ENCODE results near the gene FBXO39.
A peak's percentile ranks its signal among the peaks of the same experiment; 100 is the strongest.
"Not testable (repeated sequence)": the region's sequence is repeated elsewhere in the genome, so short reads cannot be mapped to it uniquely, and the experiment has no call there.

Gene FBXO39

DNA sequence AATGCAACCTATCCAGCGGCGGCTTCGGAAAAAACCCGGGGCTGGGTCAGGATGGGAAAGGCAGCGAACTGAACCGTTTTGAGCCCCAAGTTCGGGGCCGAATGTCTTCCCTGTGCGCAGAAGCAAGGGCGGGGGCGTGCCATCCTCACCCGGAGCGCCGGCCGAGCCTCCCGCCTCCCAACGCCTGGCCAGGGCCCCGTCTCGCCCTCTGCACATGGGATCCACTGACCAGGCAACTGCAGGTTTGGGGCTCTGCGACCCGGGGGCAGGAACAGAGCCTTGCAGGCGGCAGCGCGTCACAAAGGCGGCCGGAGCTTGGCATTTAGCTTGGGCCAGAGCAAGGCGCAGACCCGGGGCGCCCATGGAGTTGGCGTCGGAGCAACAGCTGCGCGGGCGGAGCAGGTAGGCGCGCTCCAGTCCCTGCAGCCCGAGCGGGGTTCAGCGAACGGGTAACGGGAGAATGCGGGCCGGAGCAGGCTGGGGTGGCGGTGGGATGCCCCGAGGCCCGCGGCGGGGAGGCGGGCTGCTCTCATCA, at the start of gene FBXO39:
FBXO39 (plus strand) TSS at position 345 of the 535 bp plus-strand sequence. CDS start 3,654 bp downstream, outside the sequence.
- no peaks in the 10 kb centered on the region for H3K36me3 ChIP-seq (ENCODE audit: control insufficient read depth in 2 of 2, insufficient read depth in 1 of 2, low read length in 2 of 2)
- ChIA-PET CTCF (no interaction called here), POLR2A (no interaction called here)
- H3K9me3 ChIP-seq (ENCODE audit: control insufficient read depth, insufficient read depth, low read depth, low read length) = no peaks in the 10 kb centered on the region; the same call in 1 of the 2 replicates
- no peak within 1 kb of the TSS for H3K4me3 ChIP-seq (ENCODE audit: low read depth, low read length)
- TF ChIP-seq ZFP37 (tag by site-specific recombination; IDR thresholded peaks at IDR 0.05) (no peak), ZFHX2 (tag by site-specific recombination; conservative IDR thresholded peaks at IDR 0.05) (no peak), ZNF112 (tag by site-specific recombination; IDR thresholded peaks at IDR 0.05) (no peak), ZNF514 (tag by site-specific recombination; IDR thresholded peaks at IDR 0.05) (no peak), ZIC2 (tag by site-specific recombination; IDR thresholded peaks at IDR 0.05) (no peak)
- TF ChIP-seq, protein P1, sequence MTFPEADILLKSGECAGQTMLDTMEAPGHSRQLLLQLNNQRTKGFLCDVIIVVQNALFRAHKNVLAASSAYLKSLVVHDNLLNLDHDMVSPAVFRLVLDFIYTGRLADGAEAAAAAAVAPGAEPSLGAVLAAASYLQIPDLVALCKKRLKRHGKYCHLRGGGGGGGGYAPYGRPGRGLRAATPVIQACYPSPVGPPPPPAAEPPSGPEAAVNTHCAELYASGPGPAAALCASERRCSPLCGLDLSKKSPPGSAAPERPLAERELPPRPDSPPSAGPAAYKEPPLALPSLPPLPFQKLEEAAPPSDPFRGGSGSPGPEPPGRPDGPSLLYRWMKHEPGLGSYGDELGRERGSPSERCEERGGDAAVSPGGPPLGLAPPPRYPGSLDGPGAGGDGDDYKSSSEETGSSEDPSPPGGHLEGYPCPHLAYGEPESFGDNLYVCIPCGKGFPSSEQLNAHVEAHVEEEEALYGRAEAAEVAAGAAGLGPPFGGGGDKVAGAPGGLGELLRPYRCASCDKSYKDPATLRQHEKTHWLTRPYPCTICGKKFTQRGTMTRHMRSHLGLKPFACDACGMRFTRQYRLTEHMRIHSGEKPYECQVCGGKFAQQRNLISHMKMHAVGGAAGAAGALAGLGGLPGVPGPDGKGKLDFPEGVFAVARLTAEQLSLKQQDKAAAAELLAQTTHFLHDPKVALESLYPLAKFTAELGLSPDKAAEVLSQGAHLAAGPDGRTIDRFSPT (tag by site-specific recombination; IDR thresholded peaks at IDR 0.05) = no peak
- TF ChIP-seq, protein P2, sequence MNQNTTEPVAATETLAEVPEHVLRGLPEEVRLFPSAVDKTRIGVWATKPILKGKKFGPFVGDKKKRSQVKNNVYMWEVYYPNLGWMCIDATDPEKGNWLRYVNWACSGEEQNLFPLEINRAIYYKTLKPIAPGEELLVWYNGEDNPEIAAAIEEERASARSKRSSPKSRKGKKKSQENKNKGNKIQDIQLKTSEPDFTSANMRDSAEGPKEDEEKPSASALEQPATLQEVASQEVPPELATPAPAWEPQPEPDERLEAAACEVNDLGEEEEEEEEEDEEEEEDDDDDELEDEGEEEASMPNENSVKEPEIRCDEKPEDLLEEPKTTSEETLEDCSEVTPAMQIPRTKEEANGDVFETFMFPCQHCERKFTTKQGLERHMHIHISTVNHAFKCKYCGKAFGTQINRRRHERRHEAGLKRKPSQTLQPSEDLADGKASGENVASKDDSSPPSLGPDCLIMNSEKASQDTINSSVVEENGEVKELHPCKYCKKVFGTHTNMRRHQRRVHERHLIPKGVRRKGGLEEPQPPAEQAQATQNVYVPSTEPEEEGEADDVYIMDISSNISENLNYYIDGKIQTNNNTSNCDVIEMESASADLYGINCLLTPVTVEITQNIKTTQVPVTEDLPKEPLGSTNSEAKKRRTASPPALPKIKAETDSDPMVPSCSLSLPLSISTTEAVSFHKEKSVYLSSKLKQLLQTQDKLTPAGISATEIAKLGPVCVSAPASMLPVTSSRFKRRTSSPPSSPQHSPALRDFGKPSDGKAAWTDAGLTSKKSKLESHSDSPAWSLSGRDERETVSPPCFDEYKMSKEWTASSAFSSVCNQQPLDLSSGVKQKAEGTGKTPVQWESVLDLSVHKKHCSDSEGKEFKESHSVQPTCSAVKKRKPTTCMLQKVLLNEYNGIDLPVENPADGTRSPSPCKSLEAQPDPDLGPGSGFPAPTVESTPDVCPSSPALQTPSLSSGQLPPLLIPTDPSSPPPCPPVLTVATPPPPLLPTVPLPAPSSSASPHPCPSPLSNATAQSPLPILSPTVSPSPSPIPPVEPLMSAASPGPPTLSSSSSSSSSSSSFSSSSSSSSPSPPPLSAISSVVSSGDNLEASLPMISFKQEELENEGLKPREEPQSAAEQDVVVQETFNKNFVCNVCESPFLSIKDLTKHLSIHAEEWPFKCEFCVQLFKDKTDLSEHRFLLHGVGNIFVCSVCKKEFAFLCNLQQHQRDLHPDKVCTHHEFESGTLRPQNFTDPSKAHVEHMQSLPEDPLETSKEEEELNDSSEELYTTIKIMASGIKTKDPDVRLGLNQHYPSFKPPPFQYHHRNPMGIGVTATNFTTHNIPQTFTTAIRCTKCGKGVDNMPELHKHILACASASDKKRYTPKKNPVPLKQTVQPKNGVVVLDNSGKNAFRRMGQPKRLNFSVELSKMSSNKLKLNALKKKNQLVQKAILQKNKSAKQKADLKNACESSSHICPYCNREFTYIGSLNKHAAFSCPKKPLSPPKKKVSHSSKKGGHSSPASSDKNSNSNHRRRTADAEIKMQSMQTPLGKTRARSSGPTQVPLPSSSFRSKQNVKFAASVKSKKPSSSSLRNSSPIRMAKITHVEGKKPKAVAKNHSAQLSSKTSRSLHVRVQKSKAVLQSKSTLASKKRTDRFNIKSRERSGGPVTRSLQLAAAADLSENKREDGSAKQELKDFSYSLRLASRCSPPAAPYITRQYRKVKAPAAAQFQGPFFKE (tag by site-specific recombination; IDR thresholded peaks at IDR 0.05; ENCODE audit: borderline replicate concordance) = no peak
- H3K27ac ChIP-seq (ENCODE audit: extremely low read depth, low read depth, low read length) = no peak within 1 kb of the TSS
- no peaks in the 10 kb centered on the region for H3K4me1 ChIP-seq (ENCODE audit: control insufficient read depth, insufficient read depth, low read length)

DNA sequence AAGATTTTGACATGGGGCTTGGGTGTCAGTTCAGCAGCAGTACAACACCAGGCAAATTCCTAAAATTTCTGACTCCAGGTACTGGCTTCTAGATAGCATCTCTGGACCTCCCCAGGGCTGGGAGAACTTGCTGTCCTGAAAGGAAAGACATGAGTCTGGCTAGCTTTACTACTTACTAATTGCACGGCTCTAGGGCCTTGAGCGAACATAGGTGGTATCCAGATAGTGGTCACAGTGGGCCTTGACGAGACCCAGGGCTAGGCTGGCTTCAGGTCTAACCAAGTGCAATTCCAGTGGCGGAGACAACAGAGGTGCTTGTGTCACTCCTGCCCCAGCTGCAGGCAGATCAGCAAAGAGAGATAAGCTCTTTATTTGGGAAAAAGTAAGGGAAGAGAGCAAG, 46.5 kb upstream of the FBXO39 start:
- Histone ChIP-seq H3K9me3 (ENCODE audit: control insufficient read depth, insufficient read depth, low read depth, low read length) (no peaks in the 10 kb centered on the region), H3K4me1 (ENCODE audit: control insufficient read depth, insufficient read depth, low read length) (no peaks in the 10 kb centered on the region), H3K4me3 (ENCODE audit: low read depth, low read length) (no peak overlapping the region), H3K36me3 (ENCODE audit: control insufficient read depth in 2 of 2, insufficient read depth in 1 of 2, low read length in 2 of 2) (no peaks in the 10 kb centered on the region), H3K27ac (ENCODE audit: extremely low read depth, low read depth, low read length) (no peak overlapping the region)
- ChIA-PET CTCF (interaction anchor here (1.2 kb wide), 1 partner anchor 275 kb away, joined by 3 read pairs; no protein-coding TSS in a partner anchor), POLR2A (no interaction called here)
- TF ChIP-seq, protein P3, sequence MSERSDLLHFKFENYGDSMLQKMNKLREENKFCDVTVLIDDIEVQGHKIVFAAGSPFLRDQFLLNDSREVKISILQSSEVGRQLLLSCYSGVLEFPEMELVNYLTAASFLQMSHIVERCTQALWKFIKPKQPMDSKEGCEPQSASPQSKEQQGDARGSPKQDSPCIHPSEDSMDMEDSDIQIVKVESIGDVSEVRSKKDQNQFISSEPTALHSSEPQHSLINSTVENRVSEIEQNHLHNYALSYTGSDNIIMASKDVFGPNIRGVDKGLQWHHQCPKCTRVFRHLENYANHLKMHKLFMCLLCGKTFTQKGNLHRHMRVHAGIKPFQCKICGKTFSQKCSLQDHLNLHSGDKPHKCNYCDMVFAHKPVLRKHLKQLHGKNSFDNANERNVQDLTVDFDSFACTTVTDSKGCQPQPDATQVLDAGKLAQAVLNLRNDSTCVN (tag by site-specific recombination; optimal IDR thresholded peaks at IDR 0.05) = no peak

DNA sequence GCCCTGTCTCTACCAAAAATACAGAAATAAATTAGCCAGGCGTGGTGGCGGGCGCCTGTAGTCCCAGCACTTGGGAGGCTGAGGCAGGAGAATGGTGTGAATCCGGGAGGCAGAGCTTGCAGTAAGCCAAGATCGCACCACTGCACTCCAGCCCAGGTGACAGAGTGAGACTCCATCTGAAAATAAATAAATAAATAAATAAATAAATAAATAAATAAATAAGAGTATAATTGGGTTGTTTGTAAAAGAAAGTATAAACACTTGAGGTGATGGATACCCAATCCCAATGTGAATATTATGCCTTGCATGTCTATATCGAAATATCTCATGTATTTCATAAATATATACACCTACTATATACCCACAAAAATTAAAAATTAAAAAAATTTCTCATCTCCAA, 29.4 kb upstream of the FBXO39 start:
- H3K4me3 ChIP-seq (ENCODE audit: low read depth, low read length); POLR2A ChIA-PET; H3K4me1 ChIP-seq (ENCODE audit: control insufficient read depth, insufficient read depth, low read length); H3K36me3 ChIP-seq (ENCODE audit: control insufficient read depth in 2 of 2, insufficient read depth in 1 of 2, low read length in 2 of 2); H3K27ac ChIP-seq (ENCODE audit: extremely low read depth, low read depth, low read length); H3K9me3 ChIP-seq (ENCODE audit: control insufficient read depth, insufficient read depth, low read depth, low read length): not testable (repeated sequence)
- CTCF ChIA-PET = interaction anchor here (0.6 kb wide), 1 partner anchor 276 kb away, joined by 3 read pairs; no protein-coding TSS in a partner anchor
- TF ChIP-seq ZNF394 (tag by site-specific recombination; IDR thresholded peaks at IDR 0.05; ENCODE audit: borderline replicate concordance) (peak; percentile 39; the same call in 1 of the 2 replicates), ZNF623 (tag by site-specific recombination; IDR thresholded peaks at IDR 0.05) (peak; percentile 54; the same call in 1 of the 2 replicates), ZNF426 (tag by site-specific recombination; IDR thresholded peaks at IDR 0.05) (peak; percentile 39), ZNF202 (tag by site-specific recombination; IDR thresholded peaks at IDR 0.05; ENCODE audit: borderline replicate concordance) (0 out of 2 replicates have a peak, but pooled peaks have one; percentile 18), ZNF433 (tag by site-specific recombination; IDR thresholded peaks at IDR 0.05; ENCODE audit: low read depth) (0 out of 2 replicates have a peak, but pooled peaks have one; percentile 11), ZNF555 (tag by site-specific recombination; conservative IDR thresholded peaks at IDR 0.05) (peak; percentile 25; the same call in 1 of the 2 replicates)
- TF ChIP-seq, protein P4, sequence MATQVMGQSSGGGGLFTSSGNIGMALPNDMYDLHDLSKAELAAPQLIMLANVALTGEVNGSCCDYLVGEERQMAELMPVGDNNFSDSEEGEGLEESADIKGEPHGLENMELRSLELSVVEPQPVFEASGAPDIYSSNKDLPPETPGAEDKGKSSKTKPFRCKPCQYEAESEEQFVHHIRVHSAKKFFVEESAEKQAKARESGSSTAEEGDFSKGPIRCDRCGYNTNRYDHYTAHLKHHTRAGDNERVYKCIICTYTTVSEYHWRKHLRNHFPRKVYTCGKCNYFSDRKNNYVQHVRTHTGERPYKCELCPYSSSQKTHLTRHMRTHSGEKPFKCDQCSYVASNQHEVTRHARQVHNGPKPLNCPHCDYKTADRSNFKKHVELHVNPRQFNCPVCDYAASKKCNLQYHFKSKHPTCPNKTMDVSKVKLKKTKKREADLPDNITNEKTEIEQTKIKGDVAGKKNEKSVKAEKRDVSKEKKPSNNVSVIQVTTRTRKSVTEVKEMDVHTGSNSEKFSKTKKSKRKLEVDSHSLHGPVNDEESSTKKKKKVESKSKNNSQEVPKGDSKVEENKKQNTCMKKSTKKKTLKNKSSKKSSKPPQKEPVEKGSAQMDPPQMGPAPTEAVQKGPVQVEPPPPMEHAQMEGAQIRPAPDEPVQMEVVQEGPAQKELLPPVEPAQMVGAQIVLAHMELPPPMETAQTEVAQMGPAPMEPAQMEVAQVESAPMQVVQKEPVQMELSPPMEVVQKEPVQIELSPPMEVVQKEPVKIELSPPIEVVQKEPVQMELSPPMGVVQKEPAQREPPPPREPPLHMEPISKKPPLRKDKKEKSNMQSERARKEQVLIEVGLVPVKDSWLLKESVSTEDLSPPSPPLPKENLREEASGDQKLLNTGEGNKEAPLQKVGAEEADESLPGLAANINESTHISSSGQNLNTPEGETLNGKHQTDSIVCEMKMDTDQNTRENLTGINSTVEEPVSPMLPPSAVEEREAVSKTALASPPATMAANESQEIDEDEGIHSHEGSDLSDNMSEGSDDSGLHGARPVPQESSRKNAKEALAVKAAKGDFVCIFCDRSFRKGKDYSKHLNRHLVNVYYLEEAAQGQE (tag by site-specific recombination; IDR thresholded peaks at IDR 0.05) = 0 out of 2 replicates have a peak, but pooled peaks have one; percentile 36
